Panc1 (cell line): ENCODE results near the gene HSPB9. TPM values are rescaled to one million over a fixed set of nuclear protein-coding genes. Genes with fewer than 3 reads are reported as not detected.

Experiments used
- ATAC-seq: fragments of 200-7000 bp; cut with Tn5 transposase; 2 replicates; pipeline ENCODE4 v1.9.1; 2020; ENCODE audit warnings: mild to moderate bottlenecking, moderate library complexity
- BruUV-seq: library from RNA; stranded (reverse); fragments of 400-500 nt; replicated peaks from 2 replicates; lab custom pipeline; 2021; lab: Mats Ljungman, UMichigan
- CTCF ChIA-PET: fragments of 300-600 bp; sonication (Branson Sonifier 250); formaldehyde crosslinking; loops from one replicate; lab custom pipeline; 2022; ENCODE audit warnings: antibody characterized with exemption; lab: Charles Lee
- POLR2A ChIA-PET: fragments of 300-600 bp; sonication (Branson Sonifier 250); formaldehyde crosslinking; loops from one replicate; lab custom pipeline; 2022; ENCODE audit warnings: antibody characterized with exemption; lab: Charles Lee
- DNase-seq: peaks from one replicate; pipeline ENCODE4 v3.0.0-alpha.2; 2010; ENCODE audit warnings: low read depth, low spot score
- H3K27ac ChIP-seq: 2 replicates; pipeline ENCODE4 v1.5.1; 2011; ENCODE audit warnings: mild to moderate bottlenecking, low read length, inconsistent platforms
- H3K27me3 ChIP-seq: fragments of 200-500 bp; sonication (Bioruptor generic); 2 replicates; pipeline ENCODE4 v1.6.0; 2014; ENCODE audit warnings: low read length, inconsistent platforms; ENCODE audit not compliant: control insufficient read depth, insufficient read depth
- H3K36me3 ChIP-seq: fragments of 200-500 bp; sonication (Bioruptor generic); 2 replicates; pipeline ENCODE4 v1.5.1; 2014; ENCODE audit warnings: inconsistent platforms, mild to moderate bottlenecking, low read length, moderate library complexity; ENCODE audit not compliant: control insufficient read depth, insufficient read depth
- H3K4me1 ChIP-seq: 2 replicates; pipeline ENCODE4 v1.5.1; 2011; ENCODE audit warnings: inconsistent platforms, mild to moderate bottlenecking, low read length, moderate library complexity; ENCODE audit not compliant: control insufficient read depth, insufficient read depth
- H3K4me3 ChIP-seq, 2 experiments: 2 replicates each; pipeline ENCODE4 v1.5.1; 2011 to 2012; ENCODE audit warnings: low read depth in 2 of 2, low read length in 2 of 2, mild to moderate bottlenecking in 2 of 2, inconsistent platforms in 1 of 2, moderate library complexity in 1 of 2
- H3K9me3 ChIP-seq: fragments of 200-500 bp; sonication (Bioruptor generic); 2 replicates; pipeline ENCODE4 v1.5.1; 2014; ENCODE audit warnings: low read depth, mild to moderate bottlenecking, inconsistent platforms, low read length, moderate library complexity; ENCODE audit not compliant: control insufficient read depth, insufficient read depth
- POLR2AphosphoS5 ChIP-seq: IDR thresholded peaks from 2 replicates; pipeline ENCODE4 v1.6.1; 2012; ENCODE audit warnings: mild to moderate bottlenecking, low read depth, low read length, moderate library complexity
- SIN3A ChIP-seq: IDR thresholded peaks from 2 replicates; pipeline ENCODE4 v1.6.1; 2012; ENCODE audit warnings: low read depth, mild to moderate bottlenecking, low read length, moderate library complexity, borderline replicate concordance; ENCODE audit not compliant: insufficient read depth
- TCF7L2 ChIP-seq: IDR thresholded peaks from 2 replicates; pipeline ENCODE4 v1.6.1; 2011; ENCODE audit warnings: mild to moderate bottlenecking, low read depth, low read length, inconsistent platforms
- in situ Hi-C: cut with HindIII; loops from 2 replicates; pipeline ENCODE4 v1.10.0; 2016; ENCODE audit warnings: low sequenced_read_pairs, low pct_unique_long_range_greater_than_20kb
- intact Hi-C: fragments of 100-400 bp; cut with micrococcal nuclease; formaldehyde crosslinking; loops from one replicate; pipeline ENCODE4 v1.10.0; 2022; ENCODE audit not compliant: unreplicated experiment
- total RNA-seq: library from RNA; stranded (reverse); gene quantifications from one replicate; pipeline ENCODE4 v1.2.1, GENCODE V29; 2021; ENCODE audit not compliant: unreplicated experiment
- TF ChIP-seq, protein P1 (sequence below), 2 experiments: IDR thresholded peaks; 2 replicates each; pipeline ENCODE4 v1.6.1; 2011 to 2012; ENCODE audit warnings: low read depth in 2 of 2, control low read depth in 1 of 2, low read length in 1 of 2, mild to moderate bottlenecking in 1 of 2, moderate library complexity in 1 of 2; ENCODE audit not compliant: insufficient read depth in 1 of 2
- TF ChIP-seq, protein P2 (sequence below): fragments of 450-650 bp; IDR thresholded peaks from 2 replicates; pipeline ENCODE4 v1.5.1; 2017; ENCODE audit warnings: mild to moderate bottlenecking

The HSPB9 gene
- total RNA-seq, 1 experiment from 2014 or later = not detected

- H3K27ac ChIP-seq = peak overlapping the region; percentile 69
- ChIA-PET POLR2A (interaction anchor here (0.6 kb wide), 1 partner anchor 321 kb away, joined by 8 read pairs; no protein-coding TSS in a partner anchor), CTCF (interaction anchor here (0.6 kb wide), 1 partner anchor 10 kb away, joined by 3 read pairs; no protein-coding TSS in a partner anchor)
- no peaks in the 10 kb centered on the region for H3K9me3 ChIP-seq
- TF ChIP-seq, protein P1, sequence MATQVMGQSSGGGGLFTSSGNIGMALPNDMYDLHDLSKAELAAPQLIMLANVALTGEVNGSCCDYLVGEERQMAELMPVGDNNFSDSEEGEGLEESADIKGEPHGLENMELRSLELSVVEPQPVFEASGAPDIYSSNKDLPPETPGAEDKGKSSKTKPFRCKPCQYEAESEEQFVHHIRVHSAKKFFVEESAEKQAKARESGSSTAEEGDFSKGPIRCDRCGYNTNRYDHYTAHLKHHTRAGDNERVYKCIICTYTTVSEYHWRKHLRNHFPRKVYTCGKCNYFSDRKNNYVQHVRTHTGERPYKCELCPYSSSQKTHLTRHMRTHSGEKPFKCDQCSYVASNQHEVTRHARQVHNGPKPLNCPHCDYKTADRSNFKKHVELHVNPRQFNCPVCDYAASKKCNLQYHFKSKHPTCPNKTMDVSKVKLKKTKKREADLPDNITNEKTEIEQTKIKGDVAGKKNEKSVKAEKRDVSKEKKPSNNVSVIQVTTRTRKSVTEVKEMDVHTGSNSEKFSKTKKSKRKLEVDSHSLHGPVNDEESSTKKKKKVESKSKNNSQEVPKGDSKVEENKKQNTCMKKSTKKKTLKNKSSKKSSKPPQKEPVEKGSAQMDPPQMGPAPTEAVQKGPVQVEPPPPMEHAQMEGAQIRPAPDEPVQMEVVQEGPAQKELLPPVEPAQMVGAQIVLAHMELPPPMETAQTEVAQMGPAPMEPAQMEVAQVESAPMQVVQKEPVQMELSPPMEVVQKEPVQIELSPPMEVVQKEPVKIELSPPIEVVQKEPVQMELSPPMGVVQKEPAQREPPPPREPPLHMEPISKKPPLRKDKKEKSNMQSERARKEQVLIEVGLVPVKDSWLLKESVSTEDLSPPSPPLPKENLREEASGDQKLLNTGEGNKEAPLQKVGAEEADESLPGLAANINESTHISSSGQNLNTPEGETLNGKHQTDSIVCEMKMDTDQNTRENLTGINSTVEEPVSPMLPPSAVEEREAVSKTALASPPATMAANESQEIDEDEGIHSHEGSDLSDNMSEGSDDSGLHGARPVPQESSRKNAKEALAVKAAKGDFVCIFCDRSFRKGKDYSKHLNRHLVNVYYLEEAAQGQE (IDR thresholded peaks at IDR 0.05; ENCODE audit: insufficient read depth in 1 of 2, low read depth in 2 of 2, low read length in 1 of 2) = no peak
- TF ChIP-seq, protein P2, sequence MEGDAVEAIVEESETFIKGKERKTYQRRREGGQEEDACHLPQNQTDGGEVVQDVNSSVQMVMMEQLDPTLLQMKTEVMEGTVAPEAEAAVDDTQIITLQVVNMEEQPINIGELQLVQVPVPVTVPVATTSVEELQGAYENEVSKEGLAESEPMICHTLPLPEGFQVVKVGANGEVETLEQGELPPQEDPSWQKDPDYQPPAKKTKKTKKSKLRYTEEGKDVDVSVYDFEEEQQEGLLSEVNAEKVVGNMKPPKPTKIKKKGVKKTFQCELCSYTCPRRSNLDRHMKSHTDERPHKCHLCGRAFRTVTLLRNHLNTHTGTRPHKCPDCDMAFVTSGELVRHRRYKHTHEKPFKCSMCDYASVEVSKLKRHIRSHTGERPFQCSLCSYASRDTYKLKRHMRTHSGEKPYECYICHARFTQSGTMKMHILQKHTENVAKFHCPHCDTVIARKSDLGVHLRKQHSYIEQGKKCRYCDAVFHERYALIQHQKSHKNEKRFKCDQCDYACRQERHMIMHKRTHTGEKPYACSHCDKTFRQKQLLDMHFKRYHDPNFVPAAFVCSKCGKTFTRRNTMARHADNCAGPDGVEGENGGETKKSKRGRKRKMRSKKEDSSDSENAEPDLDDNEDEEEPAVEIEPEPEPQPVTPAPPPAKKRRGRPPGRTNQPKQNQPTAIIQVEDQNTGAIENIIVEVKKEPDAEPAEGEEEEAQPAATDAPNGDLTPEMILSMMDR = no peak
- TF ChIP-seq TCF7L2 (no peak), POLR2AphosphoS5 (no peak), SIN3A (no peak)
- peaks cover 7% of the 10 kb centered on the region; the same call in 1 of the 2 replicates for H3K4me1 ChIP-seq
- DNase-seq (no peak), ATAC-seq (no peak)
- H3K36me3 ChIP-seq = no peaks in the 10 kb centered on the region
- no peaks in the 10 kb centered on the region for H3K27me3 ChIP-seq
- intact Hi-C loops (no loop called here), in situ Hi-C loops (no loop called here)
- TSS peak; percentile 78 for BruUV-seq
- H3K4me3 ChIP-seq = peak overlapping the region; percentile 40 to 49
These were observed 2.3 kb upstream of the HSPB9 start for GRCh38 chr17:42120161-42120769.

GRCh38 chr17:42120770-42121769, 1.5 kb upstream of the HSPB9 start, which contains the start of gene KAT2A:
TSS of gene KAT2A (minus strand) at chr17:42121367. CDS start at chr17:42121304, 63 bp downstream.
- no peaks in the 10 kb centered on the region for H3K9me3 ChIP-seq
- TF ChIP-seq, protein P1 (IDR thresholded peaks at IDR 0.05; ENCODE audit: insufficient read depth in 1 of 2, low read depth in 2 of 2, low read length in 1 of 2) = no peak
- no peak for TF ChIP-seq TCF7L2
- TF ChIP-seq POLR2AphosphoS5 = peak; percentile 65
- H3K27ac ChIP-seq = peak within 1 kb of the TSS; percentile 69
- BruUV-seq = no TSS peak
- H3K4me1 ChIP-seq = peaks cover 7% of the 10 kb centered on the region; the same call in 1 of the 2 replicates
- ChIA-PET CTCF (no interaction called here), POLR2A (interaction anchor here (0.6 kb wide), 2 partner anchors 33 to 322 kb away, joined by 3 to 8 read pairs; no protein-coding TSS in a partner anchor)
- H3K36me3 ChIP-seq = no peaks in the 10 kb centered on the region
- DNase-seq (no peak), ATAC-seq (peak; percentile 92)
- intact Hi-C loops = no loop called here
- peak within 1 kb of the TSS; percentile 40 to 49 for H3K4me3 ChIP-seq
- no peaks in the 10 kb centered on the region for H3K27me3 ChIP-seq
- in situ Hi-C loops = no loop called here
